Neural progenitor cell (in vitro differentiated cells): ENCODE data around the gene MAP7D3. TPM values are rescaled to one million over a fixed set of nuclear protein-coding genes. Genes with fewer than 3 reads are reported as not detected.

Source experiments
- DNase-seq: peaks from one replicate; pipeline ENCODE4 v3.0.0-alpha.2; 2016; ENCODE audit warnings: low spot score
- H2AFZ ChIP-seq: fragments of 200-600 bp; sonication (generic); replicated peaks from 2 replicates; pipeline ENCODE4 v1.6.1; 2016; ENCODE audit warnings: antibody characterized with exemption
- H3F3A ChIP-seq: fragments of 200-600 bp; sonication (generic); 2 replicates; pipeline ENCODE4 v1.6.1; 2016; ENCODE audit warnings: antibody characterized with exemption, low read depth
- H3K27ac ChIP-seq: fragments of 200-600 bp; sonication (generic); 2 replicates; pipeline ENCODE4 v1.5.1; 2016; ENCODE audit warnings: mild to moderate bottlenecking
- H3K27me3 ChIP-seq: fragments of 200-600 bp; sonication (generic); 2 replicates; pipeline ENCODE4 v1.6.1; 2016; ENCODE audit warnings: mild to moderate bottlenecking, moderate library complexity
- H3K36me3 ChIP-seq: fragments of 200-600 bp; sonication (generic); 2 replicates; pipeline ENCODE4 v1.5.1; 2016
- H3K4me1 ChIP-seq: fragments of 200-600 bp; sonication (generic); 2 replicates; pipeline ENCODE4 v1.6.1; 2016; ENCODE audit warnings: mixed run types
- H3K4me2 ChIP-seq: fragments of 200-600 bp; sonication (generic); 2 replicates; pipeline ENCODE4 v1.6.1; 2016
- H3K4me3 ChIP-seq: fragments of 200-600 bp; sonication (generic); 2 replicates; pipeline ENCODE4 v1.5.1; 2016
- H3K79me2 ChIP-seq: fragments of 200-600 bp; sonication (generic); 2 replicates; pipeline ENCODE4 v1.6.1; 2016; ENCODE audit warnings: low read depth
- H3K9ac ChIP-seq: fragments of 200-600 bp; sonication (generic); 2 replicates; pipeline ENCODE4 v1.6.1; 2016
- H3K9me3 ChIP-seq: fragments of 200-600 bp; sonication (generic); 2 replicates; pipeline ENCODE4 v1.5.1; 2016; ENCODE audit warnings: low read depth
- H4K20me1 ChIP-seq: fragments of 200-600 bp; sonication (generic); 2 replicates; pipeline ENCODE4 v1.6.1; 2016; ENCODE audit warnings: low read depth
- H3K27ac Mint-ChIP-seq: 3 replicates; pipeline ENCODE4 v1.8.0; 2021; ENCODE audit warnings: mixed read lengths
- H3K27me3 Mint-ChIP-seq: 2 replicates; pipeline ENCODE4 v1.8.0; 2022; ENCODE audit warnings: low read depth, mild to moderate bottlenecking, inconsistent platforms, moderate library complexity, mixed read lengths; ENCODE audit not compliant: insufficient read depth
- H3K36me3 Mint-ChIP-seq: 3 replicates; pipeline ENCODE4 v1.8.0; 2021; ENCODE audit warnings: mixed read lengths
- H3K4me1 Mint-ChIP-seq: 3 replicates; pipeline ENCODE4 v1.8.0; 2021; ENCODE audit warnings: mixed read lengths
- H3K4me3 Mint-ChIP-seq: 3 replicates; pipeline ENCODE4 v1.8.0; 2021; ENCODE audit warnings: mild to moderate bottlenecking, moderate library complexity, mixed read lengths
- H3K9me3 Mint-ChIP-seq: 3 replicates; pipeline ENCODE4 v1.8.0; 2020; ENCODE audit warnings: mixed read lengths
- EZH2 ChIP-seq: fragments of 200-600 bp; sonication (generic); IDR thresholded peaks from 2 replicates; pipeline ENCODE4 v1.6.1; 2017; ENCODE audit warnings: antibody characterized with exemption, mild to moderate bottlenecking, moderate library complexity
- EZH2phosphoT487 ChIP-seq: fragments of 200-600 bp; sonication (generic); IDR thresholded peaks from 2 replicates; pipeline ENCODE4 v1.6.1; 2017; ENCODE audit warnings: antibody characterized with exemption
- total RNA-seq: library from RNA; depleted of rRNA; stranded (reverse); fragments of >200 nt; gene quantifications from 2 replicates; pipeline ENCODE4 v1.2.3, GENCODE V29; 2015; ENCODE audit warnings: low replicate concordance
- TF ChIP-seq, protein P1 (sequence below): fragments of 200-600 bp; sonication (generic); IDR thresholded peaks from 2 replicates; pipeline ENCODE4 v1.5.1; 2017; ENCODE audit warnings: antibody characterized with exemption, mild to moderate bottlenecking

MAP7D3 gene
- total RNA-seq, 1 donor from 2014 or later, result 27.1 TPM

DNA sequence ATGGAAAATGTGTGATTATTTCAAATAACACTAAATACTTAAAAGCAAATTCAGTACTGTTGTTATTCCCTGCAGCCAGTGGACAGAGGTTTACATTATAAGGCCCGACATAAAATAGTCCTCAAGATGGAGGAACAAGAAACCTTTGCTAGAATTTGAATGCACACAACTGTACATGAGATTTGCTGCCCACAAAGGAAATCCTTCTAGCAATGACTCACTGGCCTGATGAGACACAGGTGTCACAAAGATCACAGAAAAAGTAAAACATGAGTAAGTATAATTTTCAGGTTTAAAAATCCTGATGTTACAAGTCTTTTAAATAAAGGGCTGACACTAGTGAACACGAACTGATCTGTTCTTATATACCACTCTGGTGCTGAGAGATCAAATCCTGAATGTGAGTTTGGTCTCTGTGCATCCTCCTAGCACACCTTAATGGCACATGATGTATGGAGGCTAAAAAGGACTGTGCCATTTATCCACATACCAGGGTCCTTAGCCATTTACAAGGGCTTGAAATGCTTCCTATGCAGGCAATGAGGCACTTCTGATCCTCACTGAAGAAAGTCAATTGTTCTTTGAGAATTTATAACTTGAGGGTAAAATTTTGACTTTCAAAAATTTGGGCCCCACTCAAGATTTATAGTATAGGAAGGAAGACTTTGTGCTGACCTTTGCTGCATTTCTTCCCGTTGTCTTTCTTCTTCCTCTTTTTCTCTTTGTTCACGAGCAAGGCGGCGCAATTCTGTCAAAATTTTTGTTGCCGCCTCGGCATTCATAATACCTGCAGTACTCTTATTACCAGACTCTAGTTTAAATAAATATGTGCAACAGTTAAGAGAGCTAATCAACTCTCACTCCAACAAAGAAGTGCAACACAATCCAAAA, 23.0 kb downstream of the MAP7D3 start:
- DNase-seq, result no peak
- H3K4me2 ChIP-seq, result no peak overlapping the region
- H3K9me3 Mint-ChIP-seq, result no peaks in the 10 kb centered on the region
- no peaks in the 10 kb centered on the region for H3K9me3 ChIP-seq
- no peaks in the 10 kb centered on the region for H3K27me3 ChIP-seq
- no peaks in the 10 kb centered on the region for H3K4me1 Mint-ChIP-seq
- H2AFZ ChIP-seq, result no peak overlapping the region
- H3K4me3 ChIP-seq, result no peak overlapping the region
- no peak overlapping the region for H3K27ac Mint-ChIP-seq
- no peak overlapping the region for H3K9ac ChIP-seq
- no peak overlapping the region for H3K27ac ChIP-seq
- no peaks in the 10 kb centered on the region for H4K20me1 ChIP-seq
- no peaks in the 10 kb centered on the region for H3K4me1 ChIP-seq
- no peaks in the 10 kb centered on the region for H3K36me3 ChIP-seq
- TF ChIP-seq EZH2 (no peak), EZH2phosphoT487 (no peak)
- TF ChIP-seq, protein P1, sequence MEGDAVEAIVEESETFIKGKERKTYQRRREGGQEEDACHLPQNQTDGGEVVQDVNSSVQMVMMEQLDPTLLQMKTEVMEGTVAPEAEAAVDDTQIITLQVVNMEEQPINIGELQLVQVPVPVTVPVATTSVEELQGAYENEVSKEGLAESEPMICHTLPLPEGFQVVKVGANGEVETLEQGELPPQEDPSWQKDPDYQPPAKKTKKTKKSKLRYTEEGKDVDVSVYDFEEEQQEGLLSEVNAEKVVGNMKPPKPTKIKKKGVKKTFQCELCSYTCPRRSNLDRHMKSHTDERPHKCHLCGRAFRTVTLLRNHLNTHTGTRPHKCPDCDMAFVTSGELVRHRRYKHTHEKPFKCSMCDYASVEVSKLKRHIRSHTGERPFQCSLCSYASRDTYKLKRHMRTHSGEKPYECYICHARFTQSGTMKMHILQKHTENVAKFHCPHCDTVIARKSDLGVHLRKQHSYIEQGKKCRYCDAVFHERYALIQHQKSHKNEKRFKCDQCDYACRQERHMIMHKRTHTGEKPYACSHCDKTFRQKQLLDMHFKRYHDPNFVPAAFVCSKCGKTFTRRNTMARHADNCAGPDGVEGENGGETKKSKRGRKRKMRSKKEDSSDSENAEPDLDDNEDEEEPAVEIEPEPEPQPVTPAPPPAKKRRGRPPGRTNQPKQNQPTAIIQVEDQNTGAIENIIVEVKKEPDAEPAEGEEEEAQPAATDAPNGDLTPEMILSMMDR, result no peak
- peaks cover 7% of the 10 kb centered on the region for H3K36me3 Mint-ChIP-seq
- no peaks in the 10 kb centered on the region for H3F3A ChIP-seq
- H3K27me3 Mint-ChIP-seq, result no peaks in the 10 kb centered on the region
- H3K79me2 ChIP-seq, result no peaks in the 10 kb centered on the region
- no peak overlapping the region for H3K4me3 Mint-ChIP-seq

DNA sequence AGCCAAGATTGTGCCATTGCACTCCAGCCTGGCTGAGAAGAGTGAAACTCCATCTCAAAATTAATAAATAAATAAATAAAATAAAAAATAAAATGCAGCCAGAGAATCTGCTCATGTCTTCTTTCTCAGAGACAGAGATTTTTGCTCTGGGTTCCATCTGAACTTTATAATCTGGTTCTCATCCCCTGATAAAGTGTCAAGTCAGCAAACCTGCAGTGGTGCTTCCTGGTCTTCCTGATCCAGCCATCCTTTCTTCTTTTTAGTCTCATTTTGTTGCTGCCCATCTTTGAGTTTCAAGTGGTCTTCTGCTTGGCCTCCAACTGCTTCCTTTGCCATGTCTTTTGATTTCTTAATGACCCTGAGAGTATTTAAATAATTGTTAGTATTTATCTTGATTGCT, 24.1 kb downstream of the MAP7D3 start:
- Histone ChIP-seq H3K27ac (no peak overlapping the region), H2AFZ (no peak overlapping the region), H3K4me1 (no peaks in the 10 kb centered on the region), H3K4me3 (no peak overlapping the region), H3K36me3 (no peaks in the 10 kb centered on the region), H3K9me3 (no peaks in the 10 kb centered on the region), H3K79me2 (no peaks in the 10 kb centered on the region), H3K4me2 (no peak overlapping the region), H4K20me1 (no peaks in the 10 kb centered on the region), H3K27me3 (no peaks in the 10 kb centered on the region), H3F3A (no peaks in the 10 kb centered on the region), H3K9ac (no peak overlapping the region)
- DNase-seq, result no peak
- Mint-ChIP-seq H3K27ac (no peak overlapping the region), H3K36me3 (peaks cover 9% of the 10 kb centered on the region), H3K4me1 (no peaks in the 10 kb centered on the region), H3K9me3 (no peaks in the 10 kb centered on the region), H3K27me3 (no peaks in the 10 kb centered on the region), H3K4me3 (no peak overlapping the region)
- TF ChIP-seq, protein P1, result no peak
- TF ChIP-seq EZH2 (no peak), EZH2phosphoT487 (no peak)

DNA sequence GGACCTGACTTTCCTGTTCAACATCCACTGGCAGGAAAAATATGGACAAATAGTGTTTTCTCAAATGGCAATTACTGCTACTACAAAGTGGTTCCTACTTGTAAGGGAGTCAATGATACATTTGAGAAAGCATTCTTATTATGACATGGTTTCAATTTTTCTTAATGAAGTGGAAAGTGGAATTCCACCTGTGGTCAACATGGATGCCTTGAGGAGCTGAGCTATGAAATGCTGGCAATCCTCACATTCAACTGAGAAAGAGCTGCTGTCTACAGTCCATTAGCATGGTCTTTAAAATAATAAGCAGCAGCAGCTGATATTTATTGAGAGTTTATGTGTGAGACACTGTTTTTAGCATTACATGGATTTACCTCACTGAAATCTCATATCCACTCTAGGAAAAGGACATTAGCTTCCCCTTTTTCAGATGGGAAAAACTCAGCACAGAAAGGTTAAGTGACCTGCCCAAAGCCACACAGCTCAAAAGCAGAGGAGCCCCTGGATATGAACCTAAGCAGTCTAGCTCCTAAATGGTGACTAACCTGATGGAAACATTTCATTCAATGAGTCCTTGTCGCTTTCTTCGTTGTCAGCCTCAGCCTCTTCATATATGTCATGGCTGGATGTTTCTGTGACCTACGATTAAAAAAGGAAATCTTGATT, 29.2 kb downstream of the MAP7D3 start:
- H3K9me3 ChIP-seq, result no peaks in the 10 kb centered on the region
- H3K79me2 ChIP-seq, result no peaks in the 10 kb centered on the region
- no peaks in the 10 kb centered on the region for H4K20me1 ChIP-seq
- no peaks in the 10 kb centered on the region for H3F3A ChIP-seq
- no peaks in the 10 kb centered on the region for H3K36me3 ChIP-seq
- no peaks in the 10 kb centered on the region for H3K4me1 Mint-ChIP-seq
- H3K36me3 Mint-ChIP-seq, result peaks cover 14% of the 10 kb centered on the region
- TF ChIP-seq, protein P1, result no peak
- no peak overlapping the region for H2AFZ ChIP-seq
- H3K9ac ChIP-seq, result no peak overlapping the region
- H3K27ac Mint-ChIP-seq, result no peak overlapping the region
- H3K9me3 Mint-ChIP-seq, result no peaks in the 10 kb centered on the region
- H3K4me3 Mint-ChIP-seq, result no peak overlapping the region
- no peak overlapping the region for H3K27ac ChIP-seq
- H3K4me2 ChIP-seq, result no peak overlapping the region
- no peaks in the 10 kb centered on the region for H3K27me3 ChIP-seq
- no peak for DNase-seq
- H3K27me3 Mint-ChIP-seq, result no peaks in the 10 kb centered on the region
- no peaks in the 10 kb centered on the region for H3K4me1 ChIP-seq
- H3K4me3 ChIP-seq, result no peak overlapping the region
